Loucy (cell line): ENCODE results near the gene L2HGDH.

Experiments
- EZH2phosphoT487 ChIP-seq: fragments of 200-600 bp; IDR thresholded peaks from 2 replicates; pipeline ENCODE4 v1.6.1; 2018; ENCODE audit warnings: antibody characterized with exemption, mild to moderate bottlenecking, moderate library complexity, borderline replicate concordance
- TF ChIP-seq, protein P1 (sequence below): fragments of 200-600 bp; sonication (generic); conservative IDR thresholded peaks from 2 replicates; pipeline ENCODE4 v1.5.1; 2014; ENCODE audit warnings: mild to moderate bottlenecking, antibody characterized with exemption, low read length

- TF ChIP-seq, protein P1, sequence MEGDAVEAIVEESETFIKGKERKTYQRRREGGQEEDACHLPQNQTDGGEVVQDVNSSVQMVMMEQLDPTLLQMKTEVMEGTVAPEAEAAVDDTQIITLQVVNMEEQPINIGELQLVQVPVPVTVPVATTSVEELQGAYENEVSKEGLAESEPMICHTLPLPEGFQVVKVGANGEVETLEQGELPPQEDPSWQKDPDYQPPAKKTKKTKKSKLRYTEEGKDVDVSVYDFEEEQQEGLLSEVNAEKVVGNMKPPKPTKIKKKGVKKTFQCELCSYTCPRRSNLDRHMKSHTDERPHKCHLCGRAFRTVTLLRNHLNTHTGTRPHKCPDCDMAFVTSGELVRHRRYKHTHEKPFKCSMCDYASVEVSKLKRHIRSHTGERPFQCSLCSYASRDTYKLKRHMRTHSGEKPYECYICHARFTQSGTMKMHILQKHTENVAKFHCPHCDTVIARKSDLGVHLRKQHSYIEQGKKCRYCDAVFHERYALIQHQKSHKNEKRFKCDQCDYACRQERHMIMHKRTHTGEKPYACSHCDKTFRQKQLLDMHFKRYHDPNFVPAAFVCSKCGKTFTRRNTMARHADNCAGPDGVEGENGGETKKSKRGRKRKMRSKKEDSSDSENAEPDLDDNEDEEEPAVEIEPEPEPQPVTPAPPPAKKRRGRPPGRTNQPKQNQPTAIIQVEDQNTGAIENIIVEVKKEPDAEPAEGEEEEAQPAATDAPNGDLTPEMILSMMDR: no peak
- no peak for TF ChIP-seq EZH2phosphoT487
These were observed 21.0 kb upstream of the L2HGDH start for GRCh38 chr14:50333014-50333509.
